HCT116 (cell line): ENCODE measurements around the gene PGAP3. TPM values are rescaled to one million over a fixed set of nuclear protein-coding genes. Genes with fewer than 3 reads are reported as not detected.

Source experiments
- ATAC-seq: fragments of 200-7000 bp; cut with Tn5 transposase; 2 replicates; pipeline ENCODE4 v1.9.1; 2020; ENCODE audit warnings: mild to moderate bottlenecking, moderate library complexity
- BruUV-seq: library from RNA; stranded (reverse); fragments of 400-500 nt; replicated peaks from 2 replicates; lab custom pipeline; 2021; lab: Mats Ljungman, UMichigan
- CTCF ChIA-PET: fragments of 300-600 bp; sonication (Branson Sonifier 250); formaldehyde crosslinking; loops from one replicate; lab custom pipeline; 2021; ENCODE audit warnings: antibody characterized with exemption; lab: Charles Lee
- POLR2A ChIA-PET: fragments of 300-600, 350-600 bp; sonication (Branson Sonifier 250); formaldehyde crosslinking; loops from one replicate; lab custom pipeline; 2021; ENCODE audit warnings: antibody characterized with exemption; lab: Charles Lee
- RAD21 ChIA-PET, 2 experiments: fragments of 300-600 bp; sonication (Branson Sonifier 250); formaldehyde crosslinking; loops; one replicate each; lab custom pipeline; 2023; ENCODE audit warnings: low total read pairs in 2 of 2; ENCODE audit not compliant: uncharacterized antibody in 2 of 2, unreplicated experiment in 2 of 2, low non-redundant PET in 1 of 2; lab: Charles Lee
- DNase-seq: peaks from one replicate; pipeline ENCODE4 v3.0.0-alpha.2; 2010; ENCODE audit warnings: low read depth, low spot score
- H2AFZ ChIP-seq: fragments of 200-600 bp; shearing (Covaris generic), sonication (generic); 2 replicates; pipeline ENCODE4 v1.6.1; 2017; ENCODE audit warnings: low read depth, mixed run types, mixed read lengths, antibody characterized with exemption, low read length; ENCODE audit not compliant: poor library complexity, severe bottlenecking
- H3K27ac ChIP-seq: 2 replicates; pipeline ENCODE4 v1.5.1; 2012; ENCODE audit warnings: low read depth, low read length
- H3K27me3 ChIP-seq: fragments of 200-600 bp; sonication (generic); 2 replicates; pipeline ENCODE4 v1.6.1; 2016; ENCODE audit warnings: mixed run types, low read length, mixed read lengths; ENCODE audit not compliant: insufficient read depth
- H3K36me3 ChIP-seq, 2 experiments: fragments of 200-500 bp in 1 of 2; fragments of 200-600 bp in 1 of 2; sonication (Bioruptor generic) in 1 of 2; sonication (generic) in 1 of 2; 2 replicates each; pipeline versions ENCODE4 v1.5.1 to v1.6.1; 2014 to 2016; ENCODE audit warnings: low read length in 2 of 2, inconsistent platforms in 1 of 2, mixed read lengths in 1 of 2, mixed run types in 1 of 2; ENCODE audit not compliant: insufficient read depth in 2 of 2, control insufficient read depth in 1 of 2
- H3K4me1 ChIP-seq, 2 experiments: fragments of 200-600 bp in 1 of 2; sonication (generic) in 1 of 2; 2 replicates each; pipeline versions ENCODE4 v1.5.1 to v1.6.1; 2012 to 2017; ENCODE audit warnings: low read length in 2 of 2, inconsistent platforms in 1 of 2, mild to moderate bottlenecking in 1 of 2, mixed read lengths in 1 of 2, mixed run types in 1 of 2, moderate library complexity in 1 of 2; ENCODE audit not compliant: insufficient read depth in 2 of 2, control insufficient read depth in 1 of 2
- H3K4me2 ChIP-seq: fragments of 200-600 bp; sonication (generic); 2 replicates; pipeline ENCODE4 v1.6.1; 2017; ENCODE audit warnings: mixed run types, low read length, mixed read lengths
- H3K4me3 ChIP-seq, 2 experiments: fragments of 200-600 bp in 1 of 2; sonication (generic) in 1 of 2; replicated peaks in 1 of 2; 2 replicates each; pipeline ENCODE4 v1.5.1; 2011 to 2016; ENCODE audit warnings: low read length in 2 of 2, control low read depth in 1 of 2, low read depth in 1 of 2, mild to moderate bottlenecking in 1 of 2, mixed read lengths in 1 of 2, mixed run types in 1 of 2
- H3K79me2 ChIP-seq: fragments of 200-600 bp; sonication (generic); 2 replicates; pipeline ENCODE4 v1.6.1; 2017; ENCODE audit warnings: mild to moderate bottlenecking, mixed run types, low read length, moderate library complexity, mixed read lengths; ENCODE audit not compliant: insufficient read depth
- H3K9ac ChIP-seq: fragments of 200-600 bp; sonication (generic); 2 replicates; pipeline ENCODE4 v1.6.1; 2016; ENCODE audit warnings: low read length, mixed read lengths
- H3K9me2 ChIP-seq: fragments of 200-600 bp; sonication (generic), shearing (Covaris generic); 2 replicates; pipeline ENCODE4 v1.6.1; 2017; ENCODE audit warnings: mixed run types, mild to moderate bottlenecking, moderate library complexity; ENCODE audit not compliant: insufficient read depth
- H3K9me3 ChIP-seq, 2 experiments: fragments of 200-500 bp in 1 of 2; fragments of 200-600 bp in 1 of 2; sonication (Bioruptor generic) in 1 of 2; sonication (generic) in 1 of 2; 2 replicates each; pipeline ENCODE4 v1.6.1; 2014 to 2017; ENCODE audit warnings: low read length in 2 of 2, mixed read lengths in 2 of 2, inconsistent platforms in 1 of 2, low read depth in 1 of 2, mild to moderate bottlenecking in 1 of 2, mixed run types in 1 of 2, moderate library complexity in 1 of 2; ENCODE audit not compliant: control insufficient read depth in 1 of 2, insufficient read depth in 1 of 2
- H4K20me1 ChIP-seq: fragments of 200-600 bp; sonication (generic), shearing (Covaris generic); 2 replicates; pipeline ENCODE4 v1.6.1; 2017; ENCODE audit warnings: mixed run types, mild to moderate bottlenecking, moderate library complexity; ENCODE audit not compliant: insufficient read depth
- ATF3 ChIP-seq: IDR thresholded peaks from 2 replicates; pipeline ENCODE4 v1.6.1; 2012
- CBX3 ChIP-seq: IDR thresholded peaks from 2 replicates; pipeline ENCODE4 v1.6.1; 2012; ENCODE audit warnings: low read depth
- CEBPB ChIP-seq: IDR thresholded peaks from 2 replicates; pipeline ENCODE4 v1.6.1; 2012; ENCODE audit warnings: low read depth
- EGR1 ChIP-seq: IDR thresholded peaks from 2 replicates; pipeline ENCODE4 v1.6.1; 2012; ENCODE audit warnings: low read depth
- EZH2 ChIP-seq: fragments of 200-600 bp; sonication (generic); IDR thresholded peaks from 2 replicates; pipeline ENCODE4 v1.6.1; 2017; ENCODE audit warnings: antibody characterized with exemption, mixed run types
- EZH2phosphoT487 ChIP-seq: fragments of 200-600 bp; IDR thresholded peaks from 2 replicates; pipeline ENCODE4 v1.6.1; 2018; ENCODE audit warnings: antibody characterized with exemption, borderline replicate concordance
- FOSL1 ChIP-seq: IDR thresholded peaks from 2 replicates; pipeline ENCODE4 v1.6.1; 2012; ENCODE audit warnings: low read depth
- JUND ChIP-seq: IDR thresholded peaks from 2 replicates; pipeline ENCODE4 v1.6.1; 2012
- POLR2A ChIP-seq: IDR thresholded peaks from 2 replicates; pipeline ENCODE4 v1.7.0; 2011; ENCODE audit warnings: borderline replicate concordance; ENCODE audit not compliant: insufficient read depth, insufficient read length; ENCODE audit errors: extremely low read depth
- POLR2AphosphoS5 ChIP-seq: IDR thresholded peaks from 2 replicates; pipeline ENCODE4 v1.6.1; 2011; ENCODE audit warnings: mild to moderate bottlenecking, low read depth, low read length, moderate library complexity
- RAD21 ChIP-seq: IDR thresholded peaks from 2 replicates; pipeline ENCODE4 v1.6.1; 2012; ENCODE audit warnings: low read depth, mild to moderate bottlenecking
- REST ChIP-seq: IDR thresholded peaks from 2 replicates; pipeline ENCODE4 v1.6.1; 2012; ENCODE audit warnings: low read depth
- SIN3A ChIP-seq: IDR thresholded peaks from 2 replicates; pipeline ENCODE4 v1.6.1; 2012; ENCODE audit warnings: low read depth
- SP1 ChIP-seq: IDR thresholded peaks from 2 replicates; pipeline ENCODE4 v1.6.1; 2012; ENCODE audit warnings: low read depth
- ZFX ChIP-seq: fragments of 450-650 bp; IDR thresholded peaks from 2 replicates; pipeline ENCODE4 v1.6.1; 2017
- intact Hi-C: fragments of 100-400 bp; cut with micrococcal nuclease; formaldehyde crosslinking; loops from 2 replicates; pipeline ENCODE4 v1.10.0; 2022
- total RNA-seq: library from RNA; stranded (reverse); gene quantifications from one replicate; pipeline ENCODE4 v1.2.1, GENCODE V29; 2021; ENCODE audit not compliant: unreplicated experiment
- TF ChIP-seq, protein P1 (sequence below), 3 experiments: fragments of 200-600 bp in 1 of 3; sonication (generic) in 1 of 3; IDR thresholded peaks in 2 of 3; conservative IDR thresholded peaks in 1 of 3; 2 replicates each; pipeline ENCODE4 v1.5.1; 2012 to 2017; ENCODE audit warnings: low read depth in 2 of 3, low read length in 2 of 3, antibody characterized with exemption in 1 of 3, borderline replicate concordance in 1 of 3, control low read depth in 1 of 3, mild to moderate bottlenecking in 1 of 3, mixed read lengths in 1 of 3, mixed run types in 1 of 3, moderate library complexity in 1 of 3; ENCODE audit not compliant: insufficient read depth in 1 of 3

Gene PGAP3
- total RNA-seq, 1 experiment from 2014 or later = 15.2 TPM

GRCh38 chr17:39709998-39710964 lies 22.4 kb upstream of the PGAP3 start (continued):
- TF ChIP-seq ZFX = no peak

GRCh38 chr17:39709319-39709997 lies 21.6 kb upstream of the PGAP3 start:
- DNase-seq (no peak), ATAC-seq (no peak)
- Histone ChIP-seq H3K36me3 (peaks cover 4 to 28% of the 10 kb centered on the region in 2 experiments; a peak in 2 of 4 replicates), H4K20me1 (no peaks in the 10 kb centered on the region), H3K27ac (no peak overlapping the region), H2AFZ (no peak overlapping the region), H3K4me1 (peaks cover 27 to 28% of the 10 kb centered on the region in 2 experiments), H3K79me2 (peaks cover 19% of the 10 kb centered on the region; the same call in 1 of the 2 replicates), H3K4me2 (no peak overlapping the region), H3K9me3 (no peaks in the 10 kb centered on the region), H3K4me3 (no peak overlapping the region), H3K27me3 (no peaks in the 10 kb centered on the region), H3K9me2 (no peaks in the 10 kb centered on the region), H3K9ac (no peak overlapping the region)
- intact Hi-C loops = no loop called here
- BruUV-seq = no TSS peak
- ChIA-PET RAD21 (no interaction called here), CTCF (interaction anchor here (1.0 kb wide), 1 partner anchor 56 kb away, joined by 3 read pairs; no protein-coding TSS in a partner anchor), POLR2A (no interaction called here)
- TF ChIP-seq JUND (no peak), POLR2A (no peak), ZFX (no peak), SP1 (no peak), EGR1 (no peak), REST (no peak), CBX3 (no peak), SIN3A (no peak), EZH2phosphoT487 (no peak), POLR2AphosphoS5 (no peak), FOSL1 (no peak), CEBPB (no peak), ATF3 (no peak), RAD21 (no peak), EZH2 (no peak)
- TF ChIP-seq, protein P1, sequence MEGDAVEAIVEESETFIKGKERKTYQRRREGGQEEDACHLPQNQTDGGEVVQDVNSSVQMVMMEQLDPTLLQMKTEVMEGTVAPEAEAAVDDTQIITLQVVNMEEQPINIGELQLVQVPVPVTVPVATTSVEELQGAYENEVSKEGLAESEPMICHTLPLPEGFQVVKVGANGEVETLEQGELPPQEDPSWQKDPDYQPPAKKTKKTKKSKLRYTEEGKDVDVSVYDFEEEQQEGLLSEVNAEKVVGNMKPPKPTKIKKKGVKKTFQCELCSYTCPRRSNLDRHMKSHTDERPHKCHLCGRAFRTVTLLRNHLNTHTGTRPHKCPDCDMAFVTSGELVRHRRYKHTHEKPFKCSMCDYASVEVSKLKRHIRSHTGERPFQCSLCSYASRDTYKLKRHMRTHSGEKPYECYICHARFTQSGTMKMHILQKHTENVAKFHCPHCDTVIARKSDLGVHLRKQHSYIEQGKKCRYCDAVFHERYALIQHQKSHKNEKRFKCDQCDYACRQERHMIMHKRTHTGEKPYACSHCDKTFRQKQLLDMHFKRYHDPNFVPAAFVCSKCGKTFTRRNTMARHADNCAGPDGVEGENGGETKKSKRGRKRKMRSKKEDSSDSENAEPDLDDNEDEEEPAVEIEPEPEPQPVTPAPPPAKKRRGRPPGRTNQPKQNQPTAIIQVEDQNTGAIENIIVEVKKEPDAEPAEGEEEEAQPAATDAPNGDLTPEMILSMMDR (IDR thresholded peaks at IDR 0.05 in 2 of 3, conservative IDR thresholded peaks at IDR 0.05 in 1 of 3; ENCODE audit: borderline replicate concordance in 1 of 3, insufficient read depth in 1 of 3, low read depth in 2 of 3, low read length in 2 of 3) = no peak
